GM10266 (cell line): ENCODE measurements around the gene TRIM41.
A peak's percentile ranks its signal among the peaks of the same experiment; 100 is the strongest.
"Not testable (repeated sequence)": the region's sequence is repeated elsewhere in the genome, so short reads cannot be mapped to it uniquely, and the experiment has no call there.

Experiments used
- DNase-seq: peaks from one replicate; pipeline ENCODE4 v3.0.0; 2012; ENCODE audit errors: extremely low spot score
- CTCF ChIP-seq: IDR thresholded peaks from 2 replicates; pipeline ENCODE4 v1.5.1; 2012; ENCODE audit warnings: mild to moderate bottlenecking, low read depth; ENCODE audit not compliant: control insufficient read depth, insufficient read depth; ENCODE audit errors: missing control alignments

TRIM41 gene

GRCh38 chr5:181207960-181208253 is 15.2 kb upstream of the TRIM41 start:
- no peak for DNase-seq
- TF ChIP-seq CTCF: no peak

- not testable (repeated sequence) for DNase-seq
Observed at GRCh38 chr5:181209006-181209405, 14.1 kb upstream of the TRIM41 start.

GRCh38 chr5:181210148-181210547 is 12.9 kb upstream of the TRIM41 start:
- DNase-seq: not testable (repeated sequence)

- not testable (repeated sequence) for DNase-seq
Observed at GRCh38 chr5:181210698-181211097, 12.4 kb upstream of the TRIM41 start.

- no peak for DNase-seq
- no peak for TF ChIP-seq CTCF
Observed at GRCh38 chr5:181211208-181211607, 11.9 kb upstream of the TRIM41 start.

- DNase-seq: no peak
- no peak for TF ChIP-seq CTCF
Observed at GRCh38 chr5:181212080-181212479, 11.0 kb upstream of the TRIM41 start.

- no peak for DNase-seq
- no peak for TF ChIP-seq CTCF
Observed at GRCh38 chr5:181212934-181213333, 10.1 kb upstream of the TRIM41 start.

- not testable (repeated sequence) for DNase-seq
Observed at GRCh38 chr5:181214249-181214648, 8.8 kb upstream of the TRIM41 start.

- TF ChIP-seq CTCF: no peak
- DNase-seq: peak; percentile 32
Observed at GRCh38 chr5:181215997-181216989, 6.8 kb upstream of the TRIM41 start.
